Measurements from ENCODE around the gene ABCA2.

DNA sequence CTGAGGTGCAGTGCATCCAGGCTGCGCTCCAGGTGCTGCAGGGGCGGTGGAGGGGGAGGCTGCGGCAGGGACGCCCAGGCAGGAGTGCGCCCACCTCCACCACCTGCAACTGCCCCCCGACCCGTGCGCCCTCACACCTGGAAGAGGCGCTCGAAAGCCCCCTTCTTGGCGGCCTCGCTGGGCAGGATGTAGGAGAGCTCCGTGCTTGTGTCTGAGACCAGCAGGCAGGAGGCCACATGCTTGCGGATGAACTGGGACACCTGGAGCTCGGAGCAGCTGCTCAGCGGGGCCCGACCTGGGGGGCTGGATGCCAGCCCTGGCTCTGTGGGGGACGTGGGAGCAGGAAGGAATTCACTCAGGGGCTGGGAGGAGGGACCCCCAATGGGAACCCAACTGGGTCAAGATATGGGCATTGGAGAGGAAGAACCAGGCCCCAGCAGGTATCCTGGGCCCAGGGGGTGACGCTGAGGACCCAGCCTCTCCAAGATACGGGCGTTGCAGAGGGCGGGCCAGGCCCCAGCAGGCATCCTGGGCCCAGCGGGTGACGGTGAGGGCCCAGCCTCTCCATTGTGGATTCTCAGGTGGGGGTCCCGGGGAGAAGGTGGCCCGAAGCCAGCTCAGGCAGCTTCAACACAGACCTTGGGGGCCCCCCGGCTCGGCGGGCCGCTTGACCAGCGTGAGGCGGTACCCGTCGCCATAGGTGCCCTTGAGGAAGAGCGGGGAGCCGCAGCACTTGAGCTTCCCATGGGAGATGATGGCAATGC is 13.1 kb downstream of the ABCA2 start:
- TF ChIP-seq CTCF (IDR thresholded peaks at IDR 0.05): no peak
- TF ChIP-seq POLR2A (IDR thresholded peaks at IDR 0.05): no peak
- no peak for TF ChIP-seq POLR2AphosphoS5 (IDR thresholded peaks at IDR 0.05)
